ENCODE results near the gene THAP9.

Gene THAP9

GRCh38 chr4:82965763-82966162 is 65.2 kb downstream of the THAP9 start:
- DNase-seq (ENCODE audit: low spot score) = no peak

GRCh38 chr4:82968972-82969371 is 68.4 kb downstream of the THAP9 start:
- no peak for DNase-seq (ENCODE audit: low spot score)

- DNase-seq (ENCODE audit: low spot score) = no peak
Observed at GRCh38 chr4:82969414-82969813, 68.9 kb downstream of the THAP9 start.
